Kidney (tissue), 14 donors: ENCODE measurements around the gene ZMYND19. TPM values are rescaled to one million over a fixed set of nuclear protein-coding genes. Genes with fewer than 3 reads are reported as not detected.

Experiments used
- DNase-seq, 5 donors: peaks; one replicate each; pipeline ENCODE4 v3.0.0-alpha.2; 2013 to 2020
- FAIRE-seq: peaks from 2 replicates; lab custom pipeline; 2012; peaks lifted over from hg19 to GRCh38; lab: Jason Lieb, UNC
- H3K27ac ChIP-seq, 2 donors: one replicate each; pipeline ENCODE4 v1.7.0; 2013; ENCODE audit warnings: low read depth in 2 of 2, low read length in 2 of 2, inconsistent platforms in 1 of 2
- H3K27me3 ChIP-seq: one replicate; pipeline ENCODE4 v1.7.1; 2013; ENCODE audit warnings: low read length, inconsistent platforms; ENCODE audit not compliant: control insufficient read depth, insufficient read depth
- H3K36me3 ChIP-seq, 3 donors: one replicate each; pipeline versions ENCODE4 v1.7.0 to v1.7.1; 2013; ENCODE audit warnings: low read length in 3 of 3, control low read depth in 1 of 3, inconsistent platforms in 1 of 3; ENCODE audit not compliant: insufficient read depth in 3 of 3, control insufficient read depth in 2 of 3
- H3K4me1 ChIP-seq, 3 donors: one replicate each; pipeline versions ENCODE4 v1.7.0 to v1.7.1; 2013; ENCODE audit warnings: low read length in 3 of 3, inconsistent platforms in 1 of 3, low read depth in 1 of 3; ENCODE audit not compliant: control insufficient read depth in 2 of 3, insufficient read depth in 2 of 3
- H3K4me3 ChIP-seq, 3 donors: one replicate each; pipeline versions ENCODE4 v1.7.0 to v1.8.1; 2013; ENCODE audit warnings: low read length in 3 of 3, control low read depth in 1 of 3, inconsistent platforms in 1 of 3
- H3K9ac ChIP-seq, 3 donors: one replicate each; pipeline versions ENCODE4 v1.7.0 to v1.7.1; 2013; ENCODE audit warnings: low read length in 3 of 3, control low read depth in 1 of 3, inconsistent platforms in 1 of 3
- H3K9me3 ChIP-seq, 3 donors: one replicate each; pipeline versions ENCODE4 v1.7.0 to v1.7.1; 2013; ENCODE audit warnings: low read length in 3 of 3, control low read depth in 1 of 3, inconsistent platforms in 1 of 3; ENCODE audit not compliant: control insufficient read depth in 2 of 3, insufficient read depth in 1 of 3
- CTCF ChIP-seq: IDR thresholded peaks from 3 replicates; pipeline ENCODE4 v1.5.1; 2012; ENCODE audit warnings: mild to moderate bottlenecking, moderate library complexity, borderline replicate concordance; ENCODE audit not compliant: insufficient read depth; ENCODE audit errors: extremely low read depth
- intact Hi-C: fragments of 100-400 bp; cut with DNase I; formaldehyde crosslinking; loops from one replicate; pipeline ENCODE4 v1.11.1; 2022
- polyA plus RNA-seq: library from polyadenylated mRNA; stranded (reverse); fragments of 350-450 nt; fragmentation: Illumina TruSeq; extraction: RNeasy Lipid Tissue Mini Kit (QIAGEN cat#74804); gene quantifications from one replicate; pipeline ENCODE4 v1.2.3, GENCODE V29; 2014; ENCODE audit warnings: low read depth, low replicate concordance; ENCODE audit not compliant: insufficient read depth
- total RNA-seq: library from RNA; stranded (reverse); fragmentation: NEBNext Ultra II Directional; extraction: Animal tissue kit (Norgen Biotek cat#: 25700); gene quantifications from one replicate; pipeline ENCODE4 v1.2.1, GENCODE V29; 2021
- donor health status: control.
- donor health status: control.
- donor health status: control.
- donor health status: control.
- donor health status: control.
- donor health status: DM: yes; HTN: yes; CAD: no.
- donor health status: Normal renal cell carcinoma (clear cell type).

Gene ZMYND19
- total and polyA plus RNA-seq, 2 donors from 2014 or later = 13.5 to 19.1 TPM

GRCh38 chr9:137638680-137639079 is 48.4 kb upstream of the ZMYND19 start:
- Histone ChIP-seq H3K27me3 (no peaks in the 10 kb centered on the region), H3K36me3 (peaks cover 0 to 3% (median under 1%) of the 10 kb centered on the region in 3 donors), H3K9me3 (no peaks in the 10 kb centered on the region), H3K4me3 (peak overlapping the region in 1 of 3 donors; percentile 29), H3K4me1 (no peaks in the 10 kb centered on the region), H3K27ac (no peak overlapping the region), H3K9ac (no peak overlapping the region)
- intact Hi-C loops = no loop called here
- FAIRE-seq (no peak), DNase-seq (no peak)
- no peak for TF ChIP-seq CTCF

GRCh38 chr9:137634016-137634415 is 43.7 kb upstream of the ZMYND19 start:
- no peak for DNase-seq
- Histone ChIP-seq H3K4me3 (no peak overlapping the region), H3K9me3 (no peaks in the 10 kb centered on the region), H3K27me3 (no peaks in the 10 kb centered on the region), H3K36me3 (no peaks in the 10 kb centered on the region), H3K27ac (no peak overlapping the region), H3K4me1 (peaks cover 0 to 14% (median 7%) of the 10 kb centered on the region in 3 donors), H3K9ac (no peak overlapping the region)
- intact Hi-C loops = no loop called here
- TF ChIP-seq CTCF = no peak
- FAIRE-seq = no peak

GRCh38 chr9:137632230-137633161 is 42.2 kb upstream of the ZMYND19 start:
- H3K36me3 ChIP-seq = no peaks in the 10 kb centered on the region
- peaks cover 0 to 16% (median 7%) of the 10 kb centered on the region in 3 donors for H3K4me1 ChIP-seq
- no peak for TF ChIP-seq CTCF
- no peaks in the 10 kb centered on the region for H3K9me3 ChIP-seq
- no peak overlapping the region for H3K4me3 ChIP-seq
- no peak for DNase-seq
- H3K27ac ChIP-seq = no peak overlapping the region
- FAIRE-seq = no peak
- intact Hi-C loops = no loop called here
- no peak overlapping the region for H3K9ac ChIP-seq
- no peaks in the 10 kb centered on the region for H3K27me3 ChIP-seq
